ENCODE measurements around the gene REEP1.
"Not testable (repeated sequence)": the region's sequence is repeated elsewhere in the genome, so short reads cannot be mapped to it uniquely, and the experiment has no call there.

The REEP1 gene

GRCh38 chr2:86243950-86244733 lies 93.3 kb downstream of the REEP1 start:
- DNase-seq (ENCODE audit: low spot score) = no peak

- no peak for DNase-seq (ENCODE audit: low spot score)
These were observed 94.2 kb downstream of the REEP1 start for GRCh38 chr2:86243272-86243671.

GRCh38 chr2:86241611-86242010 lies 95.8 kb downstream of the REEP1 start:
- DNase-seq (ENCODE audit: low spot score) = no peak

- DNase-seq (ENCODE audit: low spot score) = no peak
These were observed 97.2 kb downstream of the REEP1 start for GRCh38 chr2:86240251-86240650.

- DNase-seq (ENCODE audit: low spot score) = no peak
These were observed 97.7 kb downstream of the REEP1 start for GRCh38 chr2:86239745-86240144.

GRCh38 chr2:86239326-86239725 lies 98.1 kb downstream of the REEP1 start:
- DNase-seq (ENCODE audit: low spot score) = no peak

GRCh38 chr2:86238354-86238753 lies 99.1 kb downstream of the REEP1 start:
- no peak for DNase-seq (ENCODE audit: low spot score)

- DNase-seq (ENCODE audit: low spot score) = no peak
These were observed 100.3 kb downstream of the REEP1 start for GRCh38 chr2:86237172-86237571.

- no peak for DNase-seq (ENCODE audit: low spot score)
These were observed 102.0 kb downstream of the REEP1 start for GRCh38 chr2:86235196-86235980.

GRCh38 chr2:86234563-86235131 lies 102.8 kb downstream of the REEP1 start:
- no peak for DNase-seq (ENCODE audit: low spot score)

- DNase-seq (ENCODE audit: low spot score) = no peak
These were observed 104.0 kb downstream of the REEP1 start for GRCh38 chr2:86233436-86233835.

GRCh38 chr2:86232910-86233309 lies 104.5 kb downstream of the REEP1 start:
- DNase-seq (ENCODE audit: low spot score) = no peak

GRCh38 chr2:86232373-86232784 lies 105.0 kb downstream of the REEP1 start:
- no peak for DNase-seq (ENCODE audit: low spot score)

GRCh38 chr2:86231680-86232372 lies 105.6 kb downstream of the REEP1 start:
- DNase-seq (ENCODE audit: low spot score) = no peak

GRCh38 chr2:86230961-86231360 lies 106.5 kb downstream of the REEP1 start:
- no peak for DNase-seq (ENCODE audit: low spot score)

GRCh38 chr2:86229221-86229620 lies 108.2 kb downstream of the REEP1 start:
- DNase-seq (ENCODE audit: low spot score) = no peak

GRCh38 chr2:86228574-86228973 lies 108.9 kb downstream of the REEP1 start:
- not testable (repeated sequence) for DNase-seq (ENCODE audit: low spot score)

GRCh38 chr2:86227685-86228084 lies 109.7 kb downstream of the REEP1 start:
- DNase-seq (ENCODE audit: low spot score) = no peak

GRCh38 chr2:86226636-86227520 lies 110.5 kb downstream of the REEP1 start:
- DNase-seq (ENCODE audit: low spot score) = no peak

GRCh38 chr2:86226070-86226469 lies 111.4 kb downstream of the REEP1 start:
- DNase-seq (ENCODE audit: low spot score) = no peak

- DNase-seq (ENCODE audit: low spot score) = no peak
These were observed 111.8 kb downstream of the REEP1 start for GRCh38 chr2:86225581-86225980.
